H1 (cell line): ENCODE results near the gene CDH26. TPM values are rescaled to one million over a fixed set of nuclear protein-coding genes. Genes with fewer than 3 reads are reported as not detected.

Source experiments
- CTCF ChIA-PET: fragments of 300-600 bp; sonication (Branson Sonifier 250); formaldehyde crosslinking; loops from one replicate; lab custom pipeline; 2021; ENCODE audit not compliant: partially characterized antibody; lab: Charles Lee
- POLR2A ChIA-PET: fragments of 300-600 bp; sonication (Branson Sonifier 250); formaldehyde crosslinking; loops from one replicate; lab custom pipeline; 2021; ENCODE audit warnings: inconsistent platforms; ENCODE audit not compliant: partially characterized antibody; lab: Charles Lee
- DNase-seq, 2 experiments: peaks; one replicate each; pipeline versions ENCODE4 v3.0.0 to v3.0.0-alpha.2; 2010 to 2022; ENCODE audit warnings: low spot score in 2 of 2, low read depth in 1 of 2, mixed read lengths in 1 of 2
- FAIRE-seq: peaks from 2 replicates; lab custom pipeline; 2011; peaks lifted over from hg19 to GRCh38; lab: Jason Lieb, UNC
- H2AFZ ChIP-seq: 2 replicates; pipeline ENCODE4 v1.8.1; 2012; ENCODE audit warnings: low read length, inconsistent platforms
- H2AK5ac ChIP-seq: 2 replicates; pipeline ENCODE4 v1.6.1; 2013; ENCODE audit warnings: low read depth, low read length
- H2BK120ac ChIP-seq: replicated peaks from 2 replicates; pipeline ENCODE3; 2013; ENCODE audit warnings: low read depth, low read length, inconsistent platforms
- H2BK12ac ChIP-seq: 2 replicates; pipeline ENCODE4 v1.6.1; 2013; ENCODE audit warnings: low read depth, low read length
- H2BK15ac ChIP-seq: 2 replicates; pipeline ENCODE4 v1.6.1; 2013; ENCODE audit warnings: low read length
- H2BK20ac ChIP-seq: 2 replicates; pipeline ENCODE4 v1.6.1; 2013; ENCODE audit warnings: low read length
- H2BK5ac ChIP-seq: 2 replicates; pipeline ENCODE4 v1.6.1; 2013; ENCODE audit warnings: low read depth, low read length
- H3K14ac ChIP-seq: 2 replicates; pipeline ENCODE4 v1.6.1; 2013; ENCODE audit warnings: inconsistent platforms; ENCODE audit not compliant: insufficient read length
- H3K18ac ChIP-seq: 2 replicates; pipeline ENCODE4 v1.6.1; 2013; ENCODE audit warnings: low read length; ENCODE audit errors: extremely low read depth
- H3K23ac ChIP-seq: 2 replicates; pipeline ENCODE4 v1.6.1; 2013; ENCODE audit warnings: inconsistent platforms; ENCODE audit not compliant: insufficient read length
- H3K23me2 ChIP-seq: 2 replicates; pipeline ENCODE4 v1.6.1; 2013; ENCODE audit warnings: low read depth, low read length
- H3K27ac ChIP-seq: 2 replicates; pipeline ENCODE4 v1.6.1; 2011; ENCODE audit warnings: low read depth, low read length, inconsistent platforms
- H3K27me3 ChIP-seq, 4 experiments: replicated peaks in 1 of 4; 1 replicate in 1 of 4; 2 replicates in 3 of 4; pipeline versions ENCODE4 v1.6.1 to v1.8.1; 2011 to 2013; ENCODE audit warnings: low read length in 3 of 4, mild to moderate bottlenecking in 3 of 4, inconsistent platforms in 2 of 4, mixed read lengths in 2 of 4, moderate library complexity in 1 of 4; ENCODE audit not compliant: control insufficient read depth in 3 of 4, insufficient read depth in 3 of 4; ENCODE audit errors: extremely low read depth in 1 of 4
- H3K36me3 ChIP-seq, 4 experiments: 2 replicates each; pipeline versions ENCODE4 v1.6.1 to v1.8.1; 2011 to 2013; ENCODE audit warnings: mild to moderate bottlenecking in 4 of 4, low read length in 3 of 4, moderate library complexity in 2 of 4, control low read depth in 1 of 4, inconsistent platforms in 1 of 4; ENCODE audit not compliant: insufficient read depth in 4 of 4, control insufficient read depth in 2 of 4
- H3K4ac ChIP-seq: replicated peaks from 2 replicates; pipeline ENCODE3; 2013; ENCODE audit warnings: low read length, low read depth, mixed read lengths, inconsistent platforms; ENCODE audit not compliant: insufficient read length
- H3K4me1 ChIP-seq, 4 experiments: replicated peaks in 1 of 4; 1 replicate in 1 of 4; 2 replicates in 3 of 4; pipeline versions ENCODE4 v1.6.1 to v1.8.1; 2011 to 2013; ENCODE audit warnings: low read length in 3 of 4, inconsistent platforms in 2 of 4, mixed read lengths in 1 of 4; ENCODE audit not compliant: insufficient read depth in 4 of 4, control insufficient read depth in 3 of 4
- H3K4me2 ChIP-seq, 2 experiments: 2 replicates each; pipeline versions ENCODE4 v1.6.1 to v1.8.1; 2011 to 2013; ENCODE audit warnings: low read depth in 2 of 2, low read length in 2 of 2, control low read depth in 1 of 2, inconsistent platforms in 1 of 2, mild to moderate bottlenecking in 1 of 2; ENCODE audit not compliant: insufficient read depth in 1 of 2
- H3K4me3 ChIP-seq, 4 experiments: fragments of 200-600, 300-600 bp in 1 of 4; sonication (generic), shearing (Covaris generic), sonication (Bioruptor Twin) in 1 of 4; 2 replicates each; pipeline versions ENCODE4 v1.5.1 to v1.8.1; 2011 to 2016; ENCODE audit warnings: low read length in 4 of 4, low read depth in 3 of 4, control low read depth in 2 of 4, inconsistent platforms in 2 of 4, mild to moderate bottlenecking in 2 of 4, mixed read lengths in 1 of 4, moderate library complexity in 1 of 4; ENCODE audit not compliant: insufficient read depth in 2 of 4; ENCODE audit errors: extremely low read depth in 1 of 4
- H3K56ac ChIP-seq: replicated peaks from 2 replicates; pipeline ENCODE3; 2013; ENCODE audit warnings: low read depth, mild to moderate bottlenecking, mixed read lengths, low read length, inconsistent platforms; ENCODE audit not compliant: insufficient read length
- H3K79me1 ChIP-seq: 2 replicates; pipeline ENCODE4 v1.6.1; 2013; ENCODE audit warnings: low read depth, low read length, control low read depth
- H3K79me2 ChIP-seq, 2 experiments: 2 replicates each; pipeline versions ENCODE4 v1.6.1 to v1.8.1; 2012 to 2013; ENCODE audit warnings: low read length in 2 of 2, mild to moderate bottlenecking in 2 of 2, inconsistent platforms in 1 of 2; ENCODE audit not compliant: insufficient read depth in 2 of 2, control insufficient read depth in 1 of 2
- H3K9ac ChIP-seq, 4 experiments: replicated peaks in 1 of 4; 1 replicate in 1 of 4; 2 replicates in 3 of 4; pipeline versions ENCODE4 v1.6.1 to v1.8.1; 2011 to 2013; ENCODE audit warnings: low read depth in 3 of 4, low read length in 3 of 4, control low read depth in 2 of 4, mild to moderate bottlenecking in 2 of 4, moderate library complexity in 2 of 4, inconsistent platforms in 1 of 4; ENCODE audit errors: extremely low read depth in 1 of 4
- H3K9me3 ChIP-seq, 2 experiments: 2 replicates each; pipeline versions ENCODE4 v1.6.1 to v1.8.1; 2012 to 2013; ENCODE audit warnings: mild to moderate bottlenecking in 2 of 2, moderate library complexity in 2 of 2, control low read depth in 1 of 2, inconsistent platforms in 1 of 2, low read depth in 1 of 2, low read length in 1 of 2, mixed read lengths in 1 of 2; ENCODE audit not compliant: insufficient read depth in 2 of 2
- H4K20me1 ChIP-seq, 2 experiments: replicated peaks in 1 of 2; 2 replicates each; pipeline versions ENCODE3 to v1.8.1; 2011 to 2013; ENCODE audit warnings: inconsistent platforms in 2 of 2, low read length in 2 of 2, mild to moderate bottlenecking in 1 of 2; ENCODE audit not compliant: insufficient read depth in 2 of 2, control insufficient read depth in 1 of 2
- H4K5ac ChIP-seq: 2 replicates; pipeline ENCODE4 v1.6.1; 2013; ENCODE audit warnings: low read length, low read depth, mixed read lengths, inconsistent platforms; ENCODE audit not compliant: insufficient read length
- H4K8ac ChIP-seq: 2 replicates; pipeline ENCODE4 v1.8.0; 2013; ENCODE audit warnings: mild to moderate bottlenecking, moderate library complexity, low read length, inconsistent platforms; ENCODE audit not compliant: insufficient read depth; ENCODE audit errors: extremely low read depth
- H4K91ac ChIP-seq: replicated peaks from 2 replicates; pipeline ENCODE3; 2013; ENCODE audit warnings: low read length, mixed read lengths, inconsistent platforms; ENCODE audit not compliant: insufficient read length
- ASH2L ChIP-seq: fragments of 200-600, 300-600 bp; sonication (generic); IDR thresholded peaks from one replicate; pipeline ENCODE4 v1.7.1; 2017; ENCODE audit warnings: low read length
- CREB1 ChIP-seq: IDR thresholded peaks from 2 replicates; pipeline ENCODE4 v1.6.1; 2012; ENCODE audit warnings: inconsistent platforms
- NANOG ChIP-seq: IDR thresholded peaks from 2 replicates; pipeline ENCODE4 v1.6.1; 2011; ENCODE audit warnings: low read length, low read depth, mild to moderate bottlenecking, inconsistent platforms; ENCODE audit not compliant: insufficient read depth, poor library complexity, severe bottlenecking
- WGBS, 2 experiments: shearing (Covaris generic) in 1 of 2; methylation state at CpG; one replicate each; pipeline versions ENCODE4 v1.1.6 to v1.1.7; 2013 to 2015; ENCODE audit warnings: low lambda C conversion rate in 2 of 2, mixed read lengths in 2 of 2, inconsistent platforms in 1 of 2, low coverage in 1 of 2, missing lambda C conversion rate in 1 of 2; ENCODE audit not compliant: insufficient replicate concordance in 2 of 2, insufficient coverage in 1 of 2, insufficient read length in 1 of 2; ENCODE audit errors: extremely low coverage in 1 of 2, missing lambda C conversion rate in 1 of 2; 5-methylcytosine and 5-hydroxymethylcytosine counted together
- polyA plus RNA-seq, 7 experiments: library from polyadenylated mRNA; depleted of rRNA in 3 of 7; stranded (reverse) in 5 of 7; unstranded in 2 of 7; fragments of >200 nt in 5 of 7; fragments of 200-250 nt in 2 of 7; gene quantifications; 1 replicate in 5 of 7; 2 replicates in 1 of 7; 4 replicates in 1 of 7; pipeline versions ENCODE4 v1.2.1 to v1.2.3, GENCODE V29; 2011 to 2013; ENCODE audit warnings: missing spikeins in 2 of 7, mixed read lengths in 2 of 7
- total RNA-seq: library from RNA; stranded (reverse); fragmentation: NEBNext Ultra II Directional; extraction: Animal tissue kit (Norgen Biotek cat#: 25700); gene quantifications from 2 replicates; pipeline ENCODE4 v1.2.1, GENCODE V29; 2021

Gene CDH26
- total and polyA plus RNA-seq, 2 of the 8 experiments (the other 6 are each of a cell fraction or from before 2014, with no cell fraction given): 1.5 to 1.7 TPM

DNA sequence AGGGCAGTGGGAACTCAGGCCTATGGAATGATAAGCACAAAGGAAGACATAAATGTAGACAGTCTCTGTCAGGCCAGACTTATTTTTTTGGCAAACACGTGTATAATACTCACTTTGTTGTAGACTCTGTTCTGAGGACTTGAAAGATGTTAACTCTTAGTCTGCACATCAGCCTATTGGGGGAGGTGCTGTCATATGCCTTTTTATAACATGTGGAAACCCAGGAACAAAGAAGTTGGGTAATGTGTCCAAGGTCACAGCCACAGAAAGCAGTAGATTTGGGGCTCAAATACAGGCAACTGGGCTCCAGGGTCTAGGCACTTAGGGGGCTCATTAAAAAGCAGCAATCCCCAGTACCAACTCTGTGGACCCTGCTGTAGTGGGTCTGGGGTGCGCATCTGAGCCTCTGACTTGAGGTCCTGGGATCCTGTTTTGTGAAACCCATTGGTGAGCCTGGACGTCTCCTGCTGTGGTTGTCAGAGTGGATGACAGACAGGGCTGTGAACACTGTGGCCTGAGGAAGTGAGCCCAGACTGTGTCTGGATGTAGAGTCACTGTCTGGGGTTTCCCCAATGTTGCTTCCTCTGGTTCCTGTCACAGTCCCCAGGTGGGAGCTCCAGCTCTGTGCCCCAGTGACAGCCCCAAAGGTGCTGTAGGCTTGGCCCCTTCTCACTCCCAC lies 50.0 kb downstream of the CDH26 start:
- no peaks in the 10 kb centered on the region for H4K20me1 ChIP-seq
- H2BK15ac ChIP-seq: no peak overlapping the region
- no peaks in the 10 kb centered on the region for H3K23me2 ChIP-seq
- no peaks in the 10 kb centered on the region for H3K36me3 ChIP-seq
- H3K9me3 ChIP-seq: no peaks in the 10 kb centered on the region
- H2BK20ac ChIP-seq: no peak overlapping the region
- no peaks in the 10 kb centered on the region; a peak in 1 of 7 replicates for H3K4me1 ChIP-seq
- H4K91ac ChIP-seq: no peak overlapping the region
- H3K14ac ChIP-seq: no peak overlapping the region
- no peak overlapping the region for H3K23ac ChIP-seq
- FAIRE-seq (no peak), DNase-seq (no peak)
- no peak overlapping the region for H2BK120ac ChIP-seq
- H3K79me2 ChIP-seq: no peaks in the 10 kb centered on the region
- H2BK12ac ChIP-seq: no peak overlapping the region
- no peak overlapping the region for H2AK5ac ChIP-seq
- no peak overlapping the region for H4K8ac ChIP-seq
- H3K4ac ChIP-seq: no peak overlapping the region
- H4K5ac ChIP-seq: no peak overlapping the region
- no peaks in the 10 kb centered on the region for H3K79me1 ChIP-seq
- no peak overlapping the region for H2BK5ac ChIP-seq
- WGBS, 2 experiments: 86% methylated on average over 3 of the region's 3 CpGs; no CpG with 5 or more reads in 1 of the 2 experiments
- no peak overlapping the region for H3K9ac ChIP-seq
- no peak overlapping the region for H2AFZ ChIP-seq
- H3K27me3 ChIP-seq: no peaks in the 10 kb centered on the region; a peak in 1 of 7 replicates
- H3K27ac ChIP-seq: no peak overlapping the region
- no peak overlapping the region for H3K56ac ChIP-seq
- no peak overlapping the region for H3K18ac ChIP-seq
- H3K4me2 ChIP-seq: no peak overlapping the region
- CTCF ChIA-PET: interaction anchor here (1.4 to 2.5 kb wide), 2 partner anchors 12 to 41 kb away, joined by 6 to 12 read pairs; no protein-coding TSS in a partner anchor
- no peak overlapping the region for H3K4me3 ChIP-seq
- POLR2A ChIA-PET: no interaction called here
- TF ChIP-seq NANOG (no peak), CREB1 (no peak), ASH2L (no peak)
